NCI-H146 (cell line): Measurements from ENCODE around the gene LAT.
"Not testable (repeated sequence)": the region's sequence is repeated elsewhere in the genome, so short reads cannot be mapped to it uniquely, and the experiment has no call there.

ENCODE experiments used
- DNase-seq: peaks from one replicate; lab custom pipeline; 2025; lab: John Stamatoyannopoulos, UW

Gene LAT, protein sequence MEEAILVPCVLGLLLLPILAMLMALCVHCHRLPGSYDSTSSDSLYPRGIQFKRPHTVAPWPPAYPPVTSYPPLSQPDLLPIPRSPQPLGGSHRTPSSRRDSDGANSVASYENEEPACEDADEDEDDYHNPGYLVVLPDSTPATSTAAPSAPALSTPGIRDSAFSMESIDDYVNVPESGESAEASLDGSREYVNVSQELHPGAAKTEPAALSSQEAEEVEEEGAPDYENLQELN

DNA sequence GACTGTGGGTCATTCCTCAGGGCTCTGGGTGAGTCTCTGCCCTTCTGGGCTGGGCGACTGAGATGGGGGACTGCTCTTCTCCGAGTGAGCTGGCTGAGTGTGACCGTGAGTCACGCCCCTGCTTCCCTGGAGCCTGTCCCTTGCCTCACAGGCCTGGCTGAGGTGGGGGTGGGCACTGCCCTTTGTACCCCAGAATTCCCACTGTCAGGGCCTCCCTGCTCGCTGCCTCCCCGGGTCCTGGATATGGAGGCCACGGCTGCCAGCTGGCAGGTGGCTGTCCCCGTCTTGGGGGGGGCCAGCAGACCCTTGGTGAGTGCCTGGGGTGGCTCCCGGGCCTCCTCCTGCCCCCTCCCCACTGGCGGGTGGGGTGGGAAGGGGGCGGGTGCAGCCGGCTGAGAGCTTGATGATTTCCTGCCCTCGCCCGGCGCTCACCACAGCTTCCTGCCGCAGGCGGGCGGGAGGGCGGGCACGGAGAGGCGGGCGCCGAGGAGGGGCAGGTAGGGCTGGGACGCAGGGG is at the start of gene LAT:
TSS of gene LAT (plus strand) at position 434 of the 517 bp plus-strand sequence. CDS start 366 bp downstream, outside the sequence.
- DNase-seq = no peak

DNA sequence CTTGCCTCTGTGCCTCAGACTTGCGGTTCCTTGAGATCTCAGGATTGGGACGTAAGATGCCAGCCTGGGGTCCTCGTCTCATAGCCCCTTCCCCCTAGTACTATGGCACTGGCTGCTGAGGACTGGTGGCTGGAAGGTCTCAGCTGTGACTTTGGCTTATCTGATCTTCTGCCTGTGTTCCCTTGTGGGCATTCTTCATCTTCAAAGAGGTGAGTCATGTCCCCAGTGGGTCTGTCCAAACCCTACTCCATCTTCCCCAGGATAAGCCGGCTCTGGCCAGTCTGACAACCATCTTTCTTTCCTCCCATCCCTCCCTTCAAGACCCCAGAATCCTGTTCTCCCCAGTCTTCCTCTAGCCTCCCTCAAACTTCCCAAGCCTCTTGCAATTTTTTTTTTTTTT is 49.5 kb upstream of the LAT start:
- no peak for DNase-seq

DNA sequence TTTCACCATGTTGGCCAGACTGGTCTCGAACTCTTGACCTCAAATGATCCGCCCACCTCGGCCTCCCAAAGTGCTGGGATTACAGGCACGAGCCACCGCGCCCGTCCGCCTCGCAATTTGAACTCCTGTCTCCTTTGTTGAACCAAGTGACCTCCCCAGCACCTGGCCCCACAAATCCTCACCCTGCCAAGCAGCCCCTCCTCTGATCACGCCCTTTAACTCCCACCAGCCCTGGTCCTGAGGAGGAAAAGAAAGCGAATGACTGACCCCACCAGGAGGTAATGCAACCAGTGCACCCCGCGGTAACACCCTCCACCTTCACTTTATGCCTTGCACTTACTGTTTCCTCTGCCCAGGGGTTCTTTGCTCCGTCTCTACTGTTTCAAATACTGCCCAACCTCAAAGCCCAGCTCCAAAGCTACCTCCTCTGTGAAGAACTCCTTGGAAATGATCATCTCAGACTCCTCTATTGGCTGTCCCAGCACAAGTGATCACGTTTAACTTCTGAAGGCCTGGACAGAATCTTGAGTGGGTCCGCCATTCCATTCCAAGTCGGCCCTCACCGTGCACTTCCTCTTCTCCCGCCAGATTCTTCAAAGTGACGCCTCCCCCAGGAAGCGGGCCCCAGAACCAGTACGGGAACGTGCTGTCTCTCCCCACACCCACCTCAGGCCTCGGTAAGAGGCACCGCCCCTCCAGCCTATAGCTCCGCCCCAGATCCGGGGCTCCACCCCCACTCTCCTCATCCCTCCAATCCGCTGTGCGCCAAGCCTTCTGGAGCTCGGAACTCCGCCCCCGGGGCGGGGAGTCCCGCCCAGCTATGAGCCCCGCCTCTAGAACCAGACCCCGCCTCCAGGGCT is 48.7 kb upstream of the LAT start:
- DNase-seq = peak; percentile 92

DNA sequence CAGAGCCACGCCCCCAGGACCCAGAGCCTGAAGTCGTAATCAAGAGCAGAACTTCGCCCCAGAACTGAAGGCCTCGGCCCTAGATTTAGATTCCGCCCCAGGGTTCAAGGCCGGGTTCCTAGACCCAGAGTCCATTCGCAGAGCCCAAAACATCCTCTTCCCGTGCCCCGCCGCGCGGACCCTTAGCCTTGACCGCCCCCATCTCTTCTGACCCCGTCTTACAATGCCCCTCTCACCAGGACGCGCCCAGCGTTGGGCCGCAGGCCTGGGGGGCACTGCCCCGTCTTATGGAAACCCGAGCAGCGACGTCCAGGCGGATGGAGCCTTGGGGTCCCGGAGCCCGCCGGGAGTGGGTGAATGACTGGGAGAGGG is 48.1 kb upstream of the LAT start:
- no peak for DNase-seq

DNA sequence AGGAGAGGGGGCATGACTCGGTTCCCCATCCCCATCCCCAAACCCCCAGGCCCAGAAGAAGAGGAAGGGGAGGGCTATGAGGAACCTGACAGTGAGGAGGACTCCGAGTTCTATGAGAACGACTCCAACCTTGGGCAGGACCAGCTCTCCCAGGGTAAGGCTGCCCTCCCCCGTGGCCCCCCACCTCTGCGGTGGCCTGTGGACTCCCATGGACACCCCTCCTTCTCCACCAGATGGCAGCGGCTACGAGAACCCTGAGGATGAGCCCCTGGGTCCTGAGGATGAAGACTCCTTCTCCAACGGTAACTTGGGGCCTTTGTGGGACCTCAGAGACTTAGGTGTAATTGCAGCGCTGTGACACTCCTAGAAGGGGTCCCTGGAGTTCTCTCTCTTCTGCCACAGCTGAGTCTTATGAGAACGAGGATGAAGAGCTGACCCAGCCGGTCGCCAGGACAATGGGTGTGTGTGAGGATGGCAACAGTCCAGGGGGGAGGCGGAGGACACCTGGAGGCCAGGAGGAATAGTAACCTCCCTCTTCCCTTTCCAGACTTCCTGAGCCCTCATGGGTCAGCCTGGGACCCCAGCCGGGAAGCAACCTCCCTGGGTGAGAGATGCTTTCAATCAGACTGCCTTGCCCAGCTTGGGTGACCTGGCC is 47.5 kb upstream of the LAT start:
- DNase-seq = no peak

DNA sequence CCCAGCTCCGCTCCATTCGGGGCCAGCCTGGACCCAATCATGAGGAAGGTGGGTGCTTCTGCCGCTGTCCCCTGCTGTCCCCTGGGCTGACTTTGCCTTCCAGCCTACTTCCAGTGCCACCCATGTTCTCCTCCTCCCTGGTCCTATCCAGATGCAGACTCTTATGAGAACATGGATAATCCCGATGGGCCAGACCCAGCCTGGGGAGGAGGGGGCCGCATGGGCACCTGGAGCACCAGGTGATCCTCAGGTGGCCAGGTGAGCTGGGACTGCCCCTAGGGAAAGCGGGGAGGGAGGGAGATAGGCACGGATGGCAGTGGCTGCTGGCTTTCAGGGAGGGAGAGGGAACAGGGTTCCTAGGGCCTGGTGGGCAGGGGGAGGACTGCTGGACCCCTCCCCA is 46.1 kb upstream of the LAT start:
- DNase-seq = no peak

DNA sequence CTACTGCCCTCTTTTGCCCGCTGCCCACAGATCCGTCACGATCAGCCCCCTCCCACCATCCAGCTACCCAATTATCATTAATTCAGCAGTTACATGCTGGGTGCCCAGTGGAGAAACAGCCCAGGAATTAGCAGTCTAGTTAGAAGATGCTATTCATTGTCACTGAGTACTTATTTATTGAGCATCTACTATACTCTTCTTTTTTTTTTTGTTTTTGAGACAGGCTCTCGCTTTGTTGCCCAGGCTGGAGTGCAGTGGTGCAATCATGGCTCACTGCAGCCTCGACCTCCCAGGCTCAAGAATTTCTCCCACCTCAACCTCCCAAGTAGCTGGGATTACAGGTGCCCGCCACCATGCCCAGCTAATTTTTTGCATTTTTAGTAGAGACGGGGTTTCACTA is 45.0 kb upstream of the LAT start:
- not testable (repeated sequence) for DNase-seq

DNA sequence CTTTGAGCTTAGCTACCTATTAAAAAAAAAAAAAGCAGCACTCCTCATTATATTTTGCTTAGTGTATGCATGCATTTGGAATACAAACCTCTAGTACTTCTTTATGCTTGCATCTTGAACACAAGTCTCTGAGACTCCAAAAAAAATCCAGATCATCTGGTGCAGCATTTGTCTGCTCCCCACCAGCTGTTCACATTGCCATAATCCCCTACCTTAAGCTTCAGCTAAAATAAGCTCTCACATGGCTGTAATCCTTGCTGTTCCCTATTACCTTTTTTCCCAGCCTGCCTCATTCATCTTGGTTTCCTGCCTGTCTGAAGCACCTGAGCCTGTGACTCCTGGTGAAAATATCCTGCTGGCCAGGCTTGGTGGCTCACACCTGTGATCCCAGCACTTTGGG is 41.6 kb upstream of the LAT start:
- DNase-seq = no peak

DNA sequence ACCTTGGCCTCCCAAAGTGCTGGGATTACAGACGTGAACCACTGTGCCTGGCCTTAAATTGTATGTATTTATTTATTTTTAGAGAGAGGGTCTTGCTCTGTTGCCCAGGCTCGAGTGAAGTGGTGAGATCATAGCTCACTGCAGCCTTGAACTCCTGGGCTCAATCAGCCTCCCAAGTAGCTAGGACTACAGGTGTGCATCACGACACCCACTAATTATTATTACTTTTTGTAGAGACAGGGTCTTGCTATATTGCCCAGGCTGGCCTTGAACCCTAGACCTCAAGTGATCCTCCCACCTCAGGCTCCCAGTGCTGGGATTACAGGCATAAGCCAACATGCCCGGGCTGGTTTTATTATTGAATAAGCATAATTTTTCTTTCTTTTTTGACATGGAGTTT is 38.2 kb upstream of the LAT start:
- no peak for DNase-seq

DNA sequence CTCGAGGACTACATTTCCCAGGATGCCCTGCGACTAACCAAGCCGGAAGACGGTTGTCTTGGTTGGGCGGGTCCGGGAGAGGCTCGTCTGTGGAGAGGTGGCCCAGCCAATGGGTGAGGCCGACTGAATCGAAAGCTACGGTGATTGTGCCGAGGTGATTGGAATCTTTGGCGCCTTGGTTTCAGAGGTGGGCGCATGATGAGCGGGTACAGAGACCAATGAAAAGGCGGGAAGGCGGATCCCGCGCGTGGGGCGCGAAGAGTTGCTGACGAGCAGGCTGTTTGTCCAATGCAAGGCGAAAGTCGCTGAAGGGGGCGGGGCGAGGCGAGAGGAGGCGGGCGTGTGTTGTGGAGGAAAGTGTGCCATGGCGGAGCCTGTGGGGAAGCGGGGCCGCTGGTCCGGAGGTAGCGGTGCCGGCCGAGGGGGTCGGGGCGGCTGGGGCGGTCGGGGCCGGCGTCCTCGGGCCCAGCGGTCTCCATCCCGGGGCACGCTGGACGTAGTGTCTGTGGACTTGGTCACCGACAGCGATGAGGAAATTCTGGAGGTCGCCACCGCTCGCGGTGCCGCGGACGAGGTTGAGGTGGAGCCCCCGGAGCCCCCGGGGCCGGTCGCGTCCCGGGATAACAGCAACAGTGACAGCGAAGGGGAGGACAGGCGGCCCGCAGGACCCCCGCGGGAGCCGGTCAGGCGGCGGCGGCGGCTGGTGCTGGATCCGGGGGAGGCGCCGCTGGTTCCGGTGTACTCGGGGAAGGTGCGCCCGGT is 34.0 kb upstream of the LAT start, which contains the start of gene NFATC2IP:
TSS of gene NFATC2IP (plus strand) at position 290 of the 762 bp plus-strand sequence. CDS start at position 365, 75 bp downstream.
- DNase-seq = peak; percentile 100

DNA sequence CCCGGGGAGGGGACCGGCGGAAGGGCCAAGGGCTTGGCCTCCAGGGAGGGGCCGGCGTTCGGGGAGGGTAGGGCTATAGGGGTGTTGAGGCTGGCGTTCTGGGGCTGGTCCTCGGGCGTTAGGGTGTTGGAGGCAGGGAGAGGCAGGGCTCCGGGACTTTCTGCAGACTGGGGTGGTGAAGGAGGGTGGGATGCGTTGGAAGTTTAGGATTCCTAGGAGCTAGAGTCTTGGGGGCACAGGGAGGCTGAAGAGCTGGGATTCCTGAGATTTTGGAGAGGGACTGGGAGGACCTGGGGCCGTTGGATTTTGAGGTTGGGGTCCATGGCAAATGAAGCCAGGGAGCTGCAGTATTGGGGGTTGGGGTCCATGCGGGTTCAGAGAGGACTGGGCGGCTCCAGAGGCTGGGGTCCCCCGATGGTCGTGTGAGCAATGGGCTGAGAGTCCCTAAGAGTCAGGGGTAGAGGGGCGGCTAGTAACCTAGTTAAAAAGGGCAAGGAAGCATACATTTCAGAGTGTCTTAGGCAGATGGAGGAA is 33.4 kb upstream of the LAT start:
- DNase-seq = no peak

DNA sequence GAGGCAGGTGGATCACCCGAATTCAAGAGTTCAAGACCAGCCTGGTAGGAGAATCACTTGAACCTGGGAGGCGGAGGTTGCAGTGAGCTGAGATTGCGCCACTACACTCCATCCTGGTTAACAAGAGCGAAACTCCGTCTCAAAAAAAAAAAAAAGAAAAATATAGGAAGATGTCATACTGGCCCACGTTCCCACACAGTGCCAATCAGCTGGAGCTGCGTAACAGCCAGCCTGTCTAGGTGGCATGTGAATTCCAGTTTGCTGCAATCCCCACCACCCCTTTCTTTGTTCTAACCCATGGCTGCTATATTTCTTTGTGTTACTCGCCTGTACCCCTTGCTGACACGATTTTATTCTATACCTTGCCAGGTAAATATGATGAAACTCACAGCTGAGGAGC is 26.6 kb upstream of the LAT start:
- no peak for DNase-seq

DNA sequence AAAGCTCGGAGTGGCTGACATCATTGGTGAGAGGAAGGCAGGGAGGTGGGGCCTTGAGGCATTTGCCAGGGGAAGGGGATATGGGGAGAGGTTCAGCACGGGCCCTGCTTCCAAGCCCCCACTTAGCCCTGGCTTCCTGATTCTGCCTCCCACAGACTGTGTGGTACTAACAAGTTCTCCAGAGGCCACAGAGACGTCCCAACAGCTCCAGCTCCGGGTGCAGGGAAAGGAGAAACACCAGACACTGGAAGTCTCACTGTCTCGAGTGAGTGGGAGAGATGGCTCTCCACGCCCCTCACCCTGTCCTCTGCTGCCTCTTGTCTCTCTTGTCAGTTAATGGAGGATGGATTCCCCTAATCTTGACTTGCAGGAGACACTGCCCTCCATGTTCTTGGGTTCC is 26.0 kb upstream of the LAT start:
- DNase-seq = no peak

DNA sequence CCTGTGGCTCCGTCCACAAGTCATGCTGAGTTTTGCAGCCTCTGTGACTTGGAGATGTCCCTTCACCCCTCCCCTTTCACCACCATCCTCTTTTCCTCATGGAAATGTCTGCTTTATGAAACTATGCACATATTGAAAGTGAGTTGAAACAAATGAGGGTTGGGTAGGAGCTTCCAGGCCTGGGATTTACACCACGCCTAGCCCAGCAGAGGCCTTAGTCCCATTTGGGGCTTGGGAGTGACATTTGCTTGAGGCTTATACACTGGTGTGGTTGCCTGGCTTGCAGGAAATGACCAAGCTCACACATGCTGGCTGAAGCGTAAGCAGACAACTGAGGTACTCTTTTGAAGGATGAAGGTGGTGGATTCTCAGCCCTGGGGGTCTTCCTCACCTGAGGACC is 20.8 kb upstream of the LAT start:
- no peak for DNase-seq

DNA sequence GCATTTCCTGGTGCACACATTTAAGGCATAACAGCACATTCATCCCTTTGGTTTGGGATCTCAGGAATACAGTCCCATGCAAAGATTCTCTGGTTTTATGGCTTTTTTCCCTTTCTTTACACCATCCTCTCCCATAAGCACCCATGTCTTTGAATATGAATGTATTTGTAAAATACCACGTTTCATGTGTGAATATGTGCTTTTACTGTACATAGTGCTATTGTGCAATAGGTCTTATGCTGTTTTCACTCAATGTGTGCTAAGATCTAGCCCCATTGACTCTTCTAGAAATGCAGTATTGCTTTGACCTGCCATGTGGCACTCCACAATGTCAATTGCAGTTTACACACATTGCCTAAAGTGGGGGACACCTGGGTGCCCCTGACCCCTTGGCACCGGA is 20.4 kb upstream of the LAT start:
- no peak for DNase-seq

DNA sequence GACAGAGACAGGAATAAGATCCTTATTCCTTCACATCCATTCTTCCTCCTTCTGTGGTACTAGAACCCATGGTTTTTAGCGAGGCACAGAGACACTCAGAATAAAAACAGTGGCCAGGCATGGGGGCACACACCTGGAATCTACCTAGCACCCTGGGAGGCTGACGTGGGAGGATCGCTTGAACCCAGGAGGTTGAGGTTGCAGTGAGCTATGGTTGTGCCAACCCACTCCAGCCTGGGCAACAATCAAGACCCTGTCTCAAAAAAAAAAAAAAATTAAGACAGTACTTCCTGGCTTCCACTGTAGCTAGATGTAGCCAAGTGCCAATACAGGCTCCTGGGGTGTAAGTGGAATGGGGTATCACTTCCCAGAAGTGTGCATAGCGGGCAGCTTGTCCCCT is 17.7 kb upstream of the LAT start:
- DNase-seq = no peak

DNA sequence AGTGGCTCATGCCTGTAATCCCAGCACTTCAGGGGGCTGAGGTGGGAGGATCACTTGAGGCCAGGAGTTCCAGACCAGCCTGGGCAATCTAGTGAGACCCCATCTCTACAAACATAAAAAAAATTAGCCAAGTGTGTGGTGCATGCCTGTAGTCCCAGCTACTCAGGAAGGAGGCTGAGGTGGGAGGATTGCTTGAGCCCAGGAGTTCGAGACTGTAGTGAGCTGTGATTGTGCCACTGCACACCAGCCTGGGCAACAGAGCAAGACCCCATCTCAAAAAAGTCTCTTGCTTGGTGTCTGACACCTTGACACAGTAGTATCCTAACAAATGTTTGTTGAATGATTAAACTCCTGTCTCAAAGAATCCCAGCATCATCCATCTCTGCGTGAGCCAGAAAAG is 15.2 kb upstream of the LAT start:
- not testable (repeated sequence) for DNase-seq

DNA sequence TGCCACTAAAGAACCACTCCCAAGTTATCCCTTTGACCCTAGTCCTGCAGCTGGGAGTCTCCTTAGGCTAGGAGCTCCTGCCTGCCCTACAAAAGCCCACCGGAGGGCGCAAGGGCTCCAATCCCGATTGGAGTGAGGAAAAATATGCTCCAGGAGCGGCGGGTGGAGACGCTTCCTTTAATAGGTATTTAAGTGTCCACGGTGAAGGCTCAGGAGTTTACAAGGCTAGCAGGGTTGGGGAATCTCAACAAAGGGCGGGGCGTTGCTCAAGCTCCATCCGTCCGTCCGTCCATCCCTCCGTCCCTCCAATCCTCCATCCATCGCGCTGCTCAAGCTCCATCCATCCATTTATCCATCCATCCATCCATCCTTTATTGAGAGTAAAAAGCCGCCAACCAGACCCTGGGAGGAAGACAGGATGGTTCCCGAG is 10.8 kb upstream of the LAT start:
- peak; percentile 81 for DNase-seq

DNA sequence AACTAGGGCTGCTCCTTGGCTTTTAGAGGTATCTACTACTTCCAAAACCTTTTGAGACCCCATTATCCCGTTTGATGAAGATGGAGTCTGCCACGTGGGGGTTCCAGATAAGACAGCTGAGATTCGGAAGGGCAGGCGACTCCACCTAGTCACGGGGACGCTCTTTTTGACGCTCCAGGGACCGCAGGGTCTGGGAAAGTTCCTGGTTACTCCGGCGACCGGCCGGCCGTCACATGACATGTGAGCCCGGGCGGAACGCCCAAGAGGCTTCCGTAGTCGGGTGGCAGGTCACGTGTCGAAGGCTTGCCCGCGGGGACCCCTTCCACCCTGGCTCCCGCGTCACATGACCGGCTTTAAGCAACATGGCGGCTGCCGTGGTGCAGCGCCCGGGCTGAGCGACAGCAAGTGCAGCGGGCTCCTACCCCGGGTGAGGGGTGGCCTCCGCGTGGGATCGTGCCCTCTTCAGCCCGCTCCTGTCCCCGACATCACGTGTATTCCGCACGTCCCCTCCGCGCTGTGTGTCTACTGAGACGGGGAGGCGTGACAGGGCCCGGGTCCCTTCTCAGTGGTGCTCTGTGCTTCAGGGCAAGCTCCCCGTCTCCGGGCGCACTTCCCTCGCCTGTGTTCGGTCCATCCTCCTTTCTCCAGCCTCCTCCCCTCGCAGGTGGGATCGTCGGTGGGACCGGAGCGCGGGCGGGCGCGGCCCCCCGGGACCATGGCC is 10.3 kb upstream of the LAT start, which contains the start of gene SPNS1:
TSS of gene SPNS1 (plus strand) at position 342 of the 721 bp plus-strand sequence. CDS start at position 716, 374 bp downstream.
- peak; percentile 98 for DNase-seq

DNA sequence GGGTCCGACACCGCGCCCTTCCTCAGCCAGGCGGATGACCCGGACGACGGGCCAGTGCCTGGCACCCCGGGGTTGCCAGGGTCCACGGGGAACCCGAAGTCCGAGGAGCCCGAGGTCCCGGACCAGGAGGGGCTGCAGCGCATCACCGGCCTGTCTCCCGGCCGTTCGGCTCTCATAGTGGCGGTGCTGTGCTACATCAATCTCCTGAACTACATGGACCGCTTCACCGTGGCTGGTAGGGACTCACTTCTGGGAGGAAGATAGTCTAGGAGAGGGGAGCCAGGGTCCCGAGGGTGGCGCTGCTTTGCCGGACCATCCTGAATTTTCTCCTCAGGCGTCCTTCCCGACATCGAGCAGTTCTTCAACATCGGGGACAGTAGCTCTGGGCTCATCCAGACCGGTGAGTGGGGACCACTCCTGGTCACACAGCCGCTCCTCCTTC is 9.7 kb upstream of the LAT start:
- DNase-seq = no peak
